ENCODE measurements around the gene GRIA1.

DNA sequence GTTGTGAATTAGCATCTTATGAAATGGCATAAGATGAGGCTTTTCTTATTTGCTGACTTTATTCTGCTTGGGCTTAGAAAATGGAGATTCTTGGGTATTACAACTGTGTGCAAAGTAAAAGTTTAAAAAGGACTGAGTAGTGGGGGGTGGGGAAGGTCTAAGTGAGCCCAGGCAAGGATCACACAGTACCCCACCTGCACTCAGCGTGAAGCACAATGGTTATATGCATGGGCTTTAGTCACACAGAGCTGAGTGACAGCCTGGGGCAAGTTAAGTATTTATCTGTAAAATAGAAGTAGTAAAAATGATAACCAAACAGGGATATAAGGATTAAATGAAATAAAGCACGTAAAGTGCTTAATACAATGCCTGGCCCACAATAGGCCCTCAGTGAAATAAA lies 300.9 kb downstream of the GRIA1 start:
- TF ChIP-seq, protein P1, sequence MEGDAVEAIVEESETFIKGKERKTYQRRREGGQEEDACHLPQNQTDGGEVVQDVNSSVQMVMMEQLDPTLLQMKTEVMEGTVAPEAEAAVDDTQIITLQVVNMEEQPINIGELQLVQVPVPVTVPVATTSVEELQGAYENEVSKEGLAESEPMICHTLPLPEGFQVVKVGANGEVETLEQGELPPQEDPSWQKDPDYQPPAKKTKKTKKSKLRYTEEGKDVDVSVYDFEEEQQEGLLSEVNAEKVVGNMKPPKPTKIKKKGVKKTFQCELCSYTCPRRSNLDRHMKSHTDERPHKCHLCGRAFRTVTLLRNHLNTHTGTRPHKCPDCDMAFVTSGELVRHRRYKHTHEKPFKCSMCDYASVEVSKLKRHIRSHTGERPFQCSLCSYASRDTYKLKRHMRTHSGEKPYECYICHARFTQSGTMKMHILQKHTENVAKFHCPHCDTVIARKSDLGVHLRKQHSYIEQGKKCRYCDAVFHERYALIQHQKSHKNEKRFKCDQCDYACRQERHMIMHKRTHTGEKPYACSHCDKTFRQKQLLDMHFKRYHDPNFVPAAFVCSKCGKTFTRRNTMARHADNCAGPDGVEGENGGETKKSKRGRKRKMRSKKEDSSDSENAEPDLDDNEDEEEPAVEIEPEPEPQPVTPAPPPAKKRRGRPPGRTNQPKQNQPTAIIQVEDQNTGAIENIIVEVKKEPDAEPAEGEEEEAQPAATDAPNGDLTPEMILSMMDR (conservative IDR thresholded peaks at IDR 0.05; ENCODE audit: low read length): no peak
- no peak for TF ChIP-seq EZH2phosphoT487 (IDR thresholded peaks at IDR 0.05; ENCODE audit: borderline replicate concordance)

Data from Loucy (cell line).